HFFc6 (cell line): ENCODE measurements around the gene FAM47A. TPM values are rescaled to one million over a fixed set of nuclear protein-coding genes. Genes with fewer than 3 reads are reported as not detected.

Source experiments
- DNase-seq: peaks from one replicate; pipeline ENCODE4 v3.0.0-alpha.2; 2018
- H3K27ac Mint-ChIP-seq: 2 replicates; pipeline ENCODE4 v1.8.0; 2020; ENCODE audit warnings: mild to moderate bottlenecking, mixed read lengths
- H3K27me3 Mint-ChIP-seq: 2 replicates; pipeline ENCODE4 v1.8.0; 2021; ENCODE audit warnings: mild to moderate bottlenecking, moderate library complexity, mixed read lengths; ENCODE audit not compliant: insufficient read depth
- H3K36me3 Mint-ChIP-seq: 2 replicates; pipeline ENCODE4 v1.8.0; 2021; ENCODE audit warnings: low read depth, mixed read lengths
- H3K4me1 Mint-ChIP-seq: 2 replicates; pipeline ENCODE4 v1.8.0; 2020; ENCODE audit warnings: low read depth, mixed read lengths
- H3K4me3 Mint-ChIP-seq: 2 replicates; pipeline ENCODE4 v1.8.0; 2020; ENCODE audit warnings: mild to moderate bottlenecking, moderate library complexity, mixed read lengths
- H3K9me3 Mint-ChIP-seq: 2 replicates; pipeline ENCODE4 v1.8.0; 2020; ENCODE audit warnings: mild to moderate bottlenecking, mixed read lengths
- CTCF ChIP-seq: fragments of 200-600 bp; sonication (generic); IDR thresholded peaks from 2 replicates; pipeline ENCODE4 v1.5.0; 2021; ENCODE audit warnings: antibody characterized with exemption, mild to moderate bottlenecking
- total RNA-seq, 6 experiments: library from RNA; stranded (reverse); fragmentation: NEBNext Ultra II Directional; extraction: Animal tissue kit (Norgen Biotek cat#: 25700); gene quantifications; 2 replicates in 1 of 6; 3 replicates in 5 of 6; pipeline ENCODE4 v1.2.3, GENCODE V29; 2021

FAM47A gene
- total RNA-seq, 6 experiments from 2014 or later = not detected

- Mint-ChIP-seq H3K27me3 (peaks cover 2% of the 10 kb centered on the region; the same call in 1 of the 2 replicates), H3K27ac (no peak overlapping the region), H3K4me1 (no peaks in the 10 kb centered on the region), H3K36me3 (no peaks in the 10 kb centered on the region), H3K4me3 (no peak overlapping the region), H3K9me3 (peaks cover 7% of the 10 kb centered on the region; the same call in 1 of the 2 replicates)
- no peak for TF ChIP-seq CTCF
- DNase-seq = no peak
Measured at GRCh38 chrX:34130980-34131744, 952 bp downstream of the FAM47A start.

GRCh38 chrX:34130501-34130900, 1.6 kb downstream of the FAM47A start:
- DNase-seq = no peak
- Mint-ChIP-seq H3K27me3 (peaks cover 2% of the 10 kb centered on the region; the same call in 1 of the 2 replicates), H3K27ac (no peak overlapping the region), H3K36me3 (no peaks in the 10 kb centered on the region), H3K4me3 (no peak overlapping the region), H3K4me1 (no peaks in the 10 kb centered on the region), H3K9me3 (peaks cover 3% of the 10 kb centered on the region; the same call in 1 of the 2 replicates)
- no peak for TF ChIP-seq CTCF

GRCh38 chrX:34126011-34126410, 6.1 kb downstream of the FAM47A start:
- no peak overlapping the region for H3K27ac Mint-ChIP-seq
- TF ChIP-seq CTCF = no peak
- no peak overlapping the region for H3K4me3 Mint-ChIP-seq
- peaks cover 2% of the 10 kb centered on the region; the same call in 1 of the 2 replicates for H3K27me3 Mint-ChIP-seq
- H3K4me1 Mint-ChIP-seq = no peaks in the 10 kb centered on the region
- DNase-seq = no peak
- H3K9me3 Mint-ChIP-seq = no peaks in the 10 kb centered on the region; the same call in none of the 2 replicates
- H3K36me3 Mint-ChIP-seq = no peaks in the 10 kb centered on the region

- no peak for DNase-seq
- Mint-ChIP-seq H3K27ac (no peak overlapping the region), H3K36me3 (no peaks in the 10 kb centered on the region), H3K4me3 (no peak overlapping the region), H3K9me3 (peaks cover 4% of the 10 kb centered on the region), H3K4me1 (no peaks in the 10 kb centered on the region), H3K27me3 (no peaks in the 10 kb centered on the region; the same call in 1 of the 2 replicates)
- TF ChIP-seq CTCF = no peak
Measured at GRCh38 chrX:34119122-34119521, 13.0 kb downstream of the FAM47A start.

GRCh38 chrX:34112459-34112858, 19.7 kb downstream of the FAM47A start:
- H3K27me3 Mint-ChIP-seq = no peaks in the 10 kb centered on the region; the same call in 1 of the 2 replicates
- no peak overlapping the region for H3K27ac Mint-ChIP-seq
- no peaks in the 10 kb centered on the region for H3K36me3 Mint-ChIP-seq
- no peak overlapping the region for H3K4me3 Mint-ChIP-seq
- no peaks in the 10 kb centered on the region for H3K4me1 Mint-ChIP-seq
- no peak for TF ChIP-seq CTCF
- no peak for DNase-seq
- no peaks in the 10 kb centered on the region for H3K9me3 Mint-ChIP-seq
